Raji (cell line): ENCODE results near the gene CCL28.

Source experiments
- POLR2A ChIP-seq: IDR thresholded peaks from 2 replicates; pipeline ENCODE4 v1.6.1; 2011; ENCODE audit warnings: low read depth, low read length, control low read depth; ENCODE audit not compliant: insufficient read depth

The CCL28 gene

DNA sequence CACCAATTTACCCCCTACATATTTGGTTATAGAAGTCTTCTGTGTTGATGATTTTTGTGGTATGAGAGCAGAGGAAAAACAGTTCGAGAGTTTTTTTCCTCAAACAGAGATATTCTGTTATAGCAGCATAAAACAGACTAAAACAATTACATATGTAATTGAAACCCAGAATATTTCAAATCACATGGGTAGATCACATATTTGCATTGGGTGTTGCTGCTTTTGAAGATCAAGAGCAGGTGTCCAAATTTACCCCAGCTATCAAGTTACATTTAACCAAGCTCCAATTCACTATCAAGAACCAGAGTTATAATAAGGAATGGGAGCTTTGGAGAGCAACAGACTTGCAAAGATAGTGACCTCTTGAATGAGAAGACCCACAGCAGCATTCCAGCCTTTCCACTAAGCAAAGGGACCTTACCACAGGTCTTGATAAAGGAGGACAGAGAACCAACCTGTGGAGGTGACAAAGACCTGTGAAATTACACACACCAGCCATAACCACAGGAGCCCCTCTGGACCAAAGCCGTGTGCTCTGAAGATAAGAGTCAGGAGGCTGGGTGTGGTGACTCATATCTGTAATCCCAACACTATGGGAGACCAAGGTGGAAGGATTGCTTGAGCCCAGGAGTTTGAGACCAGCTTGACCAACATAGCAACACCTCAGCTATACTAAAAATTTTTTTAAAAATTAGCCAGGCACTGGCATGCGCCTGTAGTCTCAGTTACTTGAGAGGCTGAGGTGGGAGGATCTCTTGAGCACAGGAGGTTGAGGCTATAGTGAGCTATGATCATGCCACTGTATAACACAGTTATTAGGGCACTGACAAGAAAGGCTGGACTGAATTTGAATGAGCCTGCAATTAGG lies 4.0 kb upstream of the CCL28 start:
- no peak for TF ChIP-seq POLR2A

DNA sequence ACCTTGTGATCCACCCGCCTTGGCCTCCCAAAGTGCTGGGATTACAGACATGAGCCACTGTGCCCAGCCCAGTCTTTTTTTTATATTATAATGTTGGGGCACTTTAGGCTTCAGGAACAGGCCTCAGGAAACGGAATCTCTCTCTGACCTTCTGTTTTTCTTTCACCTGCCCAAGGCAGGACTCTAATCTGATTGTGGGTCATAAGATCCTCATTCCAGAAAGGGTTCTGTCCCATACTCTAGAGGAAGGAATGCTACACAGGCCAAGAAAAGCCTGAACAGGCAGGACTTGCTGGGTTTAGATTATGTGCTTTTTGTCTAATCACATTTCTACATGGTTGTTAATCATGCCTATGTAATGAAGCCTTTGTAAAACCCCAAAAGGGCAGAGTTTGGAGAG lies 1.8 kb upstream of the CCL28 start:
- TF ChIP-seq POLR2A = no peak

DNA sequence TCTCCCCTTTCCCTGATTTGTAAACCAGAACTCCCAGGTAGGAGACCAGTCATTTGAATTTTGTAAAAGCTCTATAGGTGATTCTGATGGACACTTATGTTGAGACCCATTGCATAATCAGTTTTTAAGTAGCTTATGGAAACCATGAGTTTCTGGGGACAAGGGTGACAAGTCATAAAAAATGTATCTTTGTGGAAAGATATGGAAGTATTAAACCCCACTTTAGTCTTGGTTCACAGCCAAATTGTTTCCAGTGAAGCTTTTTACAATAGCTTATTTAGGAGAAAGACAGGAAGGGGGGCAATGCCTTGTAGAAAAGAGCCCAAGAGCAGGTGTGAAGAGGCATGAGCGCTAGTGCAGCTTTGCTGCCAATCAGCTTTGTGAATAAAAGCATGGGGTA lies 453 bp upstream of the CCL28 start:
- TF ChIP-seq POLR2A = no peak

DNA sequence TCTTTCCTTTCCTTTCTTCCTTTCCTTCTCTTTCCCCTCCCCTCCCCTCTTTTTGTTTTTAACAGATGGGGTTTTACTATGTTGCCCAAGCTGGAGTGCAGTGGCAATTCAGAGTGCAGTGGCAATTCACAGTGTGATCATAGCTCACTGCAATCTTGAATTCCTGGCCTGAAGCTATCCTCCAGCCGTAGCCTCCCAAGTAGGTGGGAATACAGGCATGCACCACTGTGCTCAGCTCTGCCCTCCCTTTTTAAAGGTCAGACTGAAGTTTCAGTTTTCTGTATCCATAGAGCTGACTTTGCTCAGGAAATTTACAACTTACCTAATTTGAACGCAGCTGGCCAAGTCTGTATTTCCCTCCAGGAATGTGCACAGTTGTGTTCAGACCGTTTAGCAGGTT lies 696 bp downstream of the CCL28 start:
- no peak for TF ChIP-seq POLR2A

GRCh38 chr5:43410414-43410813 lies 1.8 kb downstream of the CCL28 start:
- TF ChIP-seq POLR2A = no peak

DNA sequence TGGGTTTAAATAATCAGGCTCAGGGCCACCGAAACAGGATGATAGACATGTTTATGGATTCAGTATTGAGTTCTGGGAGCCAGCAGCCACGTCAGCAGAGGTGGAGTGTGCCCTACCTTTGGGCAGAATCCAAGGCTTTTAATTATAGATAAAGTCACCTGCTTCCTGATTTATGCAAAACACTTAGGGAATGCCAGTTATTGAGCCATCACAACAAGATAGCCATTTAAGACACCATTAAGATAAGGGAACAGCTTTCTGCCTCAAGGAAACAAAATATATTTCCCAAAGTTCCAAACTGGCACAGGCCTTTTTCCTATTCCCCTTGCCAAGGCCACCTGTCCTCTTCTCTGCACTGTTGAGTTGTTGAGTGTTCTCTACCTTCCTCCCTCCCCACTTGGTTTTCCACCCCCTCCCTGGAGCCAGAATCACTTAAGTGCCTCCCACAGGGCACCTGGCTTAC lies 2.4 kb downstream of the CCL28 start:
- TF ChIP-seq POLR2A = no peak

DNA sequence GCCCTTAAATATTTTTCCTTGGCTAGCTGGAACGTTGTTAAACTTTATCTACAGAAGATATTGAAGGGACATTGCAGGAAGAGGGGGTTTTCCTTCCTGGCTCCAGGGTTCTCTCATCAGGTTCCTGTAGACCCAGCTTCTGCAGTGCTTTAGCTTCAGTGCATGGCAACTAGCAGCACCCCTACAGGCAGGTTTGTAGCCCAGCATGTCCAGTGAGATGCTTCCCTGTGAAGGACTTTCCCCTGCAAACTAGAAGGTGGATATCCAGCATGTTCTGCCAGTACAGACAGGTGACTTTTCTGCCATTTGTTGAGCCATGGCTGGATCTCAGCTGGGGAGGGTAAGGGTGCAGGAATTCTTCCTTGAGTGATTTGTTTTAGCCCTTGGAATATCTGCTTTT lies 10.4 kb downstream of the CCL28 start:
- no peak for TF ChIP-seq POLR2A

- TF ChIP-seq POLR2A = no peak
Observed at GRCh38 chr5:43400082-43400481, 12.1 kb downstream of the CCL28 start.

- no peak for TF ChIP-seq POLR2A
Observed at GRCh38 chr5:43396762-43397304, 15.4 kb downstream of the CCL28 start.

DNA sequence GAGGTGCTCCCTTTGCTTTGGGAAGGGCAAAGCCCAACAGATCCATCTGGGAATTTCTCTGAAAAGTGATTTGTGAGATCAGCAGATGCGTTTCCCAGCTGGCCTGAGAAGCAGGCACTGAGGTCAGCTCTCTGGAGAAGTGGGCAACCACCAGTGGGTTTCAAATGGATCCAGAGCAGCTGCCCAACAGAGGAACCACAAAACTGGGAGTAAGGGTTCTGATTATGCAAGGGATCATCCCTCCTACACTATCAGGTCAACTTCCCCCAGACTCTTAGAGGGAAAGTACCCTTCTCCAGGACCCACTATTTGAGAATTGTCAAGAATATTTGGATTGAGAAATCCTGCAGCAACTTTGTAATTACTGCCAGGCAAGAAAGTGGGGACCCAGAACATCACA lies 21.7 kb downstream of the CCL28 start:
- TF ChIP-seq POLR2A = no peak

DNA sequence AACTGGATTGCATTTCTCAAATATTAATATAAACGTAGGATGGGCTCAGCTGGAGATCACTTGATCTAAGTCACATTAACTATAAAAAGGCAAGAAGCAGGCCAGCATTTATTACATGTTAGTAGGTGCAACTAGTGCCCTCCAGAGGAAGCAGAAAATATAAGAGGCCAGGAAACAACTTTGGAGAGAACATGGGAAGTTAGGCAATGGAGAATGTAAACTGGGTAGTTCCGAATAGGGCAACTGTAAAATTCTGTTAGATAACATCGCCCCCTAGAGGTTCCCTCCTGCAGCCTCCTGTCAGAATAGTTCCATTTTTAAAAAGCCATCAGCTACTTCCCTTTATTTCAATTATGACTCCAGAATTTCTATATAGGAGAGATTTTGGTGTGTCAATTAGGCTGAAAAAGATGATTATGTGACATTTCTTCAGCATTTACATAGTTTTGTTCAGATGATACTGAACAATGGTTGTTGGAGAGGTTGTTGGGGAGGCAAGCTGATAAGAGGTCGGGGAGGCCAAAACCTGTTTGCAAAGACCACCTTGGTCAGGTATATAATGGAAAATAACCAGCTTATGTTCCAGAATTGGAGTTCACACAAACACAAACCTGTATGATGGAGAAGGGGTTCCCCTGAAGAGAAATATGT lies 22.4 kb downstream of the CCL28 start:
- TF ChIP-seq POLR2A = no peak

DNA sequence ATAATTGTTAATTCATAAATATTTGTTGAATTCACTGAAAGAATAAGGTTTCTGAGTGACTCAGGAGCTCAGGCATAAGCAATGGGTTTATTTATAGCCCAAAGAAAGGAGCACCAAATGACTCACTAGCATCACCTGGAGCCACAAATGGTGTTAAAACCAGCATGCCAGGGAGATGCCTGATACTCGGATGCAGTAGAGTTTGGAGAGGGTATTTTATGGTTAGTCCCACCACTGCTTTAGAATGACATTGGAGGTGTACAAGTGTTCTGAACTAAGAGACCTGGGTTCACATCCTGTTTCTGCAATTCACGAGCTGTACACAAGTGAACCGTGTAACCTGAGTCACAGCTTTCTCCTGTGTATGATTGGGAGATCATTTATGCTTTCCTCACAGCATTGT lies 25.2 kb downstream of the CCL28 start:
- TF ChIP-seq POLR2A = no peak

DNA sequence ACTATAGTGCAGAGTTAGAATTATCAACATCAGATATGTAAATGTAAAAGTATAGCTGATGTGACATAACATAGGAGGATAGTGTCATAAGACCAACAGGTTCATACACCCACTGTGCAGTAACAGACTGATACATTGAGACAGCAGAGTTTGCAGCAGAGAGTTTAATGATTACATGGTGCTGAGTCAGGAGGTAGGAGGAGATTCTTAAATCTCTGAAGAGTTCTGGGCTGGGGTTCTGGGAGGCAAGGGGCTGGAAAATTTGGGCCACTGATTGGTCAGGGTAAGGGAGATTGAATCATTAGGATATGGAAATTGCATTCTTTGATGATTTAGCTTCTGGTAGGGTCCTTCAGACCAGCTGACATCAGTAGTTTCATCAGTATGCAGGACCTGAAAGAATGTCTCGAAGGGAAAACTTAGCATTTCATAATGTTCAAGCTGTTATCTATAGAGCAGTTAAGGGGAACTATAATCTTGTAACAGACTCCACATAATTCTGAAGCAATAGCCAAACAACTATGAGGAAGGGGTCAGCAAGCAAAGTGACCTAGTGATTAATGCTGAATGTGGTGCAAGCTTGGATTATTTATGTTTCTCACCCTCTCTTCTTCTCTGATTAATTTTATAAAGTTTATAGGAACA lies 35.6 kb downstream of the CCL28 start:
- no peak for TF ChIP-seq POLR2A

DNA sequence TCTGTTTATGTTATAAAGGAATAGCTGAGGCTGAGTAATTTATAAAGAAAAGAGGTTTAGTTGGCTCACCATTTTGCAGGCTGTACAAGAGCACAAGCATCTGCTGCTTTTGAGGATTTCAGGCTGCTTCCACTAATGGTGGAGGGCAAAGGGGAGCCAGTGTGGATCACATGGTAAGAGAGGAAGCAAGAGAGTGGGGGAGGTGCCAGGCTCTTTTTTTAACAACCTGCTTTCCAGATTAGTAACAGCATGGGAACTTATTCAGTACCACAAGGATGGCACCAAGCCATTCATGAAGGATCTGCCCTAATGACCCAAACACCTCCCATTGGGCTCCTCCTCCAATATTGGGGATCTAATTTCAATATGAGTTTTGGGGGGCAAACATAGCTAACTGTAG lies 40.4 kb downstream of the CCL28 start:
- TF ChIP-seq POLR2A = no peak

DNA sequence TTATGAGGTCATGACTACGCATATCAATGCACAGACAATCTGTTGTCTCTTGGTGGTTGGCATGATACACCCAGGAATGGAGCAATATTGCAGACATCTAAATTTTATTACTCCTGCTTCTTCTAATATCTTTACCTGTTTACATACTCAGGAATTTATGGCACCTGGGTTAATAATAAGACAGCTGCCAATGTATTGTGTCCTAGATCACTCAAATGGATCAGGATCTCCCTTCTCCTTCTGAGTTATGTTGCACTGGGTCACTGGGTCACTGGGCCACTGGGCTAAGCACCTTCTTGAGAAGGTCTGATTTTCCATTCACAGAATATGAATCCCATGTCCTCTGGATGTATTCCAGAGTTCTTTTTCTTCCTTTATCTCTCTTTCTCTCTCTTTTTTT lies 41.8 kb downstream of the CCL28 start:
- TF ChIP-seq POLR2A = no peak

GRCh38 chr5:43369651-43370050 lies 42.5 kb downstream of the CCL28 start:
- no peak for TF ChIP-seq POLR2A

DNA sequence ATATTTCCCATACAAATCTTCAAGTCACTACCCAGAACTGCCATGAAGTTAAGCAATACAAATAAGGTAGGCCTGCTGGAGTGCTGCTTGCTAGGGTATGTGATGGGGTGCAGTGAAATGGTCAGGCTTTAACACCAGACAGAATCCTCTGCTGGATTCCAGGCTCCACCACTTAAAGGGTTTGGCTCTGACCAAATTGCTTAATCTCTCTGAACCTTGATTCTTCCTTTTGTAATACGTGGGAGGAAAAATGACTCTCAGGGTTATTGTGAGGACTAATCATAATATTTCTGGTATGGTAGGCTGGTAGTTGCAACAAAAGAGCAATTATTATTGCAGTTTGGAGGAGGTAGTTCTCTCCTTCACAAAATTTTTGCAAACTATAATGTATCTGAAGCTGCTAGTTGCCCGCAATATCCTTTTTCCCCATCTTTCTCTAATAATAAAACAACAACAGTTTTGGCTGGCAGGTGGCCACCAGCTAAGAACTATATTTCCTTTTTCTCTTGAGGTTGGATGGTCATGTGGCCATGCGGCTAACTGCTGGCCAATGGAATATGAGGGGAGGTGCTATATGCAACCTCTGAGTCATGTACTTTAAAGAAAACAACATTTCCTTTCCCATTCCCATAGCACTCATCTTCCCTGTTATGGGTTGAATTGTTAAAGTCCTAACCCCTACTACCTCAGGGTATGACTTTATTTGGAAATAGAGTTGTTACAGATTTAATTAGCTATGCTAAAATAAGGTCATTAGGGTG lies 44.1 kb downstream of the CCL28 start:
- no peak for TF ChIP-seq POLR2A
